Neural cell (in vitro differentiated cells): ENCODE results near the gene MTRR.

Source experiments
- CTCF ChIP-seq: fragments of 450-650 bp; IDR thresholded peaks from 2 replicates; pipeline ENCODE4 v1.5.1; 2014; ENCODE audit warnings: antibody characterized with exemption, mild to moderate bottlenecking, moderate library complexity; ENCODE audit not compliant: poor library complexity, severe bottlenecking
- EP300 ChIP-seq: fragments of 450-650 bp; conservative IDR thresholded peaks from 2 replicates; pipeline ENCODE4 v1.6.1; 2014; ENCODE audit warnings: antibody characterized with exemption, mild to moderate bottlenecking, moderate library complexity; ENCODE audit not compliant: poor library complexity, severe bottlenecking
- EZH2 ChIP-seq: fragments of 200-600, 300-800 bp; shearing (Covaris generic), sonication (generic); IDR thresholded peaks from 2 replicates; pipeline ENCODE4 v1.6.1; 2014; ENCODE audit warnings: antibody characterized with exemption, low read length, borderline replicate concordance, mild to moderate bottlenecking; ENCODE audit not compliant: insufficient read depth, poor library complexity, severe bottlenecking
- POLR2AphosphoS5 ChIP-seq: IDR thresholded peaks from 2 replicates; pipeline ENCODE4 v1.6.1; 2012
- REST ChIP-seq: IDR thresholded peaks from 2 replicates; pipeline ENCODE4 v1.6.1; 2012; ENCODE audit warnings: borderline replicate concordance
- TAF1 ChIP-seq: IDR thresholded peaks from 2 replicates; pipeline ENCODE4 v1.6.1; 2012; ENCODE audit warnings: low read depth

- TF ChIP-seq EP300 (no peak), CTCF (no peak), POLR2AphosphoS5 (no peak), EZH2 (no peak), TAF1 (no peak), REST (no peak)
Observed at GRCh38 chr5:7908317-7908716, 39.4 kb downstream of the MTRR start.
